ENCODE measurements around the gene LRRC71.

Gene LRRC71

DNA sequence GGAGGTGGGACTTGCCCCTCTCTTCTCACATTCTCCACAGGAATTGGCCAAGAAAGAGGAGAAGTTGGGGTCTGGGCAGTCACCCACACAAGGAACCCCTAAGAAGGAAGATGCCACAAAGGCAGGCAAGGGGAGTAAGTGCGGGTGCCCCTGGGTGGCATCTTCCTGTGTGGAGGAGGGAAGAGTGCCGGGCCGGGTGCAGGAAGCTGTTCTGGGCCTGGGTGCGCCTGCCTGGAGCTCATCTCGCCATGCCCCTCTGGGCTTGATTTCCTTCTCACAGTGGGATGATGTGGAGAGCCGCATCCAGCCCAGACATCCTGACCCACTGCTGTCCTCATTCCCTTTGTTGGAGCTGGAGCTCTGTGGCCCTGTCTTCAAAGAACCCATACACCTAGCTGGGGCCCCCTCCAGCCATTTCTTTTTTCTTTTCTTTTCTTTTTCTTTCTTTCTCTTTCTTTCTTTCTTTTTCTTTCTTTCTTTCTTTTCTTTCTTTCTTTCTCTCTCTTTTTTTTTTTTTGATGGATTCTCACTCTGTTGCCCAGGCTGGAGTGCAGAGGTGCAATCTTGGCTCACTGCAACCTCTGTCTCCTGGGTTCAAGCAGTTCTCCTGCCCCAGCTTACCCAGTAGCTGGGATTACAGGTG, 9.3 kb downstream of the LRRC71 start:
- DNase-seq = no peak

DNA sequence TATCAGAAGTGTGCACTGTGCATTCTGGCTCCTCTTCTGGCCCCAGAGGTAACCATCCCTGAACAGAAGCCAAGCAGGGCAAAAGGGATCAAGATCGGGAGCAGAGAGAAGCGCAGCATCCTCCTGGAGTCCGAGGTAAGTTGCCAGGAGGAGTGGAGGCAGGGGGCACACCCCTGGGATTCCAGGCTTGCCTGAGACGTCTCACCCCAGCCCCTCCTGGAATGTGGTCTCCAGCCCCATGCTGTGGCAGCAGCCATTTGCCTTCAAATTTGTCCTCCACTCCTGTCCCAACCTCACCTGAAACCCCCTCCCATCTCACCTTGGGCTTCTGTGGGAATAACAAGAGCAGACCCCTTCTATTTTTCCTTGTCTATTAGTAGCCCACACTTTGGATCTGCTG, 10.1 kb downstream of the LRRC71 start:
- no peak for DNase-seq

DNA sequence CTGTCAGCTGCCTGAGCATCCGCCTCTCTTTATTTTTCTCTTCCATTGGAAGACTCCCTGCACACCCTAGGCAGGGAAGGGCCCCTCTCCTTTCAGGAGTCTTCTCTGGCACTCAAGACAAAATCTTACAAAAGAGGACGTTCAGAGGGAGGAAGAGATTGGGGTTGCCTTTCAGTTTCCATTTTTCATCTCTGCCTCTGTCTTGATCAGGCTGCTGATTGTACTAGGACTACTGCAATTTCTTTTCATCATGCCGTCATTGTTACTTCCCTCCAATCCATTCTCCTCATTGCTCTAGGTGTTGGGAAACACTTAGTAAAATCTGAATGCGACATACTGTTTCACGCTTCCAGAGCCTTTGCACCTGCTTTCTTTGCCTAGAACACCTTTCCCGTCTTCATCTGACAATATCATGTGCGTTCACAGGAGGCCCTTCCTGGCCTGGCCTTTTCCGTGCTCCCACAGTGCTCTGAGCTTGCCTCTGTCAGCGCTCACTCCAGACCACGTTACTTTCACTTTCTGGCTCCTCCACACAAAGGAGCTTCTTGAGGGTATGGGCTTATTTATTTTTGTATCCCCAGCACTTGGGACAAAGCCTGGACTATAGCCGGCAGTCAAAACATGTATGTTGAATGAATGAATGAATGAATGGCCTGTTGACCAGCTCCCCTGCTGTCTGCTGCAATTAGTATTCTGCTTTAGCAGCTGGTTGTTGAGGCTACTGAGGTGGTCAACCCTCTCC, 10.9 kb downstream of the LRRC71 start:
- no peak for DNase-seq

DNA sequence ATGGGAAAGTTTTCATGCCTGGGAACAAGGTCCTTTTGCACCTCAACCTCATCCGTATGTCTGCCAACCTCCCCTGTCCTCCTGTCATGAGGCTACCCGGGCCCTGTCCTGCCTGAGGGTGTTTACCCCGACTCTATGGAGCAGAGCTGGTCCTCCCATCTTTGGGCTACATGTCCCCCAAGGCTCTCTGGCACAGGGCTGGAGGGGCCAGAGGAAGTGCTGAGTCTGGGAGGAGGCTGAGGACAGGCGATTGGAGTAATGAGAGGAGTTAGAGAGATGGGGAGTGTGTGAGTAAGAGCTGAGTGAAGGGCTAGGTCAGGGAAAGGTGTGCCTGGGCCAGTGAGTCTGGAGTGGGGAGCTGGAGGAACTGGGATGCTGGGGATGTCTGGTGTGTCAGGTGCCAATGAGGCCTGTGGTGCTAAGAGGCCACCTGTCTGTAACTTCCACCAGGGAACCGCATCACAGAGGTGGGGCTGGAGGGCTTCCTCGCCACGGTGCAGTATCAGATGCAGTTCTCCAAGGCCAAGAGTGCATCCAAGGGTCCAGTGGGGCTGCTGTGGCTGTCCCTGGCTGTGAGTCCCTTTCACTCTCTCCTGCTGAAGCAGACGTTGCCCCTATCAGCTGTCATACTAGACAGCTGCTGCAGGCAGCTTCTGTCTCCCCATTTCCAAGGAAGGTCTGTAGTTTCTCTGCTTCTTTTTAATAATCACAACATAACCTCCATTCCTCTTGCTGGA, 11.7 kb downstream of the LRRC71 start:
- no peak for DNase-seq

DNA sequence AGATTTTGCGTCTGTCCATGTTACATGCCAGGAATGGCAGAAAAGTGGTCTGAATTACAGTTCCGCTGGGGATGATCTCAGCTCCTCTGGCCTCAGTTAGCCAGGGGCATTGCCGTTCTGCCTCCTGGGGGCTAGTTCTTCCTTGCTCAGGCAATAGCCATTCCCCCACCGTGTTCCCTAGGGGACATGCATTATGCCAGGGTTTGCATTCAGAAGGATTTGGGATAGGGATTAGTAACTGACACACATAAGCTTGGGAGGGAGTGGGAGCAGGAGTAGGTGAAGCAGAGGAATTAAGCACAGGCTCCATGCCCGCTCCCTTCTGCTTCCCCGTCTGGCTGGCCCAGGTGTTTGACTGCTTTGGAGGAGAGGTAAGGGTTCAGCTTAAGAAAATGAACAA, 12.7 kb downstream of the LRRC71 start:
- no peak for DNase-seq

DNA sequence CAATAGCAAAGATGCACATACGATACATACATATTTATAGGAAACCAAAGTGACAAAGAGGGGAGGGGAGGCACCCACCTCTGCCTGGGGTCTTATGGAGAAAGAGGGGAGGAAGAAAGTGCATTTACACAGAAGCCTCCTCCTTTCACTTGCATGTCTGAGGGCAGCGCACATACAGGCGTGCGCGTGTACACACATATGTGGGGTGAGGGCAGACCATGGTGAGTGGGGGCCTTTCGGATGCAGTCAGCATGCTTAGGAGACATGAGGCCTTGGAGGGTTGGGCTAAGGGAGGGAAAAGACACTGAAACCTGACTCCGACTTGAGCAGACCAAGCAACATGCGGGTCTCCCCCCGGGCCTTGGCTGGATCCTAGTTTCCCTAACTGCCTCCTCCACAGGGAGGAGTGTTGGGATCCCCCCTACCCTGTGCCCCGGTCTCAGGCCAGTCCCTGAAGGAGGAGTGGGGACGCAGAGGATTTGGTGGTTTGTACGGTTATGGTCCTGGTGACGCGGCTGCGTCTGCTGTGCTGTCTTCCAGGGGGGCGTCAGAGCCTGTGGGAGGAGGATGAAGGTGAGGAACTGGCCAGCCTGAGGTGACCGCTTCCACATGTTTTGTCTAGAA, 15.2 kb downstream of the LRRC71 start:
- no peak for DNase-seq

DNA sequence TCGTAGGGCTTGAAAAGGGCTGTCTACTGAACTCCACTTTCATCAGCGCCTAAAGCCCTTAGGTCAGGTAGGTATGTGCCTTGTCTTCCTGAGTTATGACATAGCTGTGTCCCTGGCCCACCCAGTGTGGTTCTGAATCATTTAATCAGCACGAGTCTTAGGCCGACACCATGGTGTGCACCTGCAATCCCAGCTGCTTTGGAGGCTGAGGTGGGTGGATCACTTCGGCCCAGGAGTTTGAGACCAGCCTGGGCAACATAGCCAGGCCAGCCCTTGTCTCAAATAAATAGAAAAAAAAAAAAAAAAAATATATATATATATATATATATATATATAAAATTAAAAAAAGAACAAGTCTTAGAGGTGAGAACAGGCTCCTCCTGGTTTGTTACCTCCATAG, 15.8 kb downstream of the LRRC71 start:
- DNase-seq = no peak

DNA sequence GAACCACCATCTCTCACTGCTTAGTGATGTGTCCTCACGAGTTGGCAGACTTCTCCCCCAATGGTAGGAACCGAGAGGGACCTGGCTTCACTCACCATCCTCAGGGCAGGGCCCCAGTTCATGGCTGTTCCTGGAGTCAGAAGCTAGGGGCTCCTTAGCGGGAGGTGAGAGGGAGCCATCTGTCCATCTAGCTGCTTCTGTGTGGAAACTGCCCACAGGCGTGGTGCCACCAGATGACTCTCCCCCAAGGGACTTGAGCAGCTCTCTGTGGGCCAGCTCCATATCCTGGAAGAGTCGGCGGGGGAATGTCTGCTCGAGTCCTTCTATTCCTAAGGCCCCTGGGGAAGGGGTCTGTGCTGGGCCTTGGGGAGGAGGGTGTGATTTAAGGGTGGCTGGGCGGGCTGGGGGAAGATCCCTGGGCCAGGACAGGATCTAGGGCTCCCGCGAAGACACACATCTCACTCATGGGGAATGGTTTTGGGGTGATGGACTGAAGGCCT, 16.3 kb downstream of the LRRC71 start:
- DNase-seq = no peak

DNA sequence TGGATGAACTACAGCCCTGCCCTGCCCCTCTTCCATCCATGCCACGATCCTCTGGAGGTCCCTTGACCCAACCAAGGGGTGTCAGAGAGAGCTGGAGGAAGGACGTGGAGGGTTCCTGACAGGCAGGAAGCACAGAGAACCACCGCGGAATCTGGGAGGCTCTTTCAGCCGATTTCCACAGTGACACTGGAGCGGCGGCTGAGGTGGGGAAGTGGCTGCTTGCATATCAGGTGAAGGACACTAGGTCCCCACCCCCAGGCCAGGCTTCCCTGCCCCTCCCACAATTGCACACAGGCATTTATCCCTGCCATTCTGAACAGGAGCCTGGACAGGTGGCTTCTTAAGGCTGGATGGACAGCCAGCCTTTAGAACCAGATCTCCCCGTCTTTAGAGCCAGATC, 17.5 kb downstream of the LRRC71 start:
- no peak for DNase-seq

DNA sequence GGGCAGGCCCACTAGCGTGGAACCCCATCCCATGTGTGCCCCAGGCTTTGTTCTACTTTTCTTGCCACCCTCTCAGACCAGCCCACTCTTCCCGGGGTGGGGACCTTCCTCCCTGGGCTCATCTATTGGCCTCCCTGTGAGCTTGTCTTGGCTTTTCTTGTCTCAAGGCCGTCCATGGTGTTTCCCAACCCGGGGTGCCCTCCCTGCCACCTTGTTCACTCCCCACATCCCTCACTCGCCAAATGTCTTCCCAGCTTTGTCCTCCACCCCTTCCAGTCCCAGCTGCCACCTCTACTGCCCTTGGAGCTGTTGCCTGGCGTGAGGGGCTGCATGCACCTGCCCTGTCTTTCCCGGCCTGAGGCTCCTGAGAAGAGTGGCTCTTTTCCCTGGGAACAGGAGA, 18.4 kb downstream of the LRRC71 start:
- DNase-seq = no peak

DNA sequence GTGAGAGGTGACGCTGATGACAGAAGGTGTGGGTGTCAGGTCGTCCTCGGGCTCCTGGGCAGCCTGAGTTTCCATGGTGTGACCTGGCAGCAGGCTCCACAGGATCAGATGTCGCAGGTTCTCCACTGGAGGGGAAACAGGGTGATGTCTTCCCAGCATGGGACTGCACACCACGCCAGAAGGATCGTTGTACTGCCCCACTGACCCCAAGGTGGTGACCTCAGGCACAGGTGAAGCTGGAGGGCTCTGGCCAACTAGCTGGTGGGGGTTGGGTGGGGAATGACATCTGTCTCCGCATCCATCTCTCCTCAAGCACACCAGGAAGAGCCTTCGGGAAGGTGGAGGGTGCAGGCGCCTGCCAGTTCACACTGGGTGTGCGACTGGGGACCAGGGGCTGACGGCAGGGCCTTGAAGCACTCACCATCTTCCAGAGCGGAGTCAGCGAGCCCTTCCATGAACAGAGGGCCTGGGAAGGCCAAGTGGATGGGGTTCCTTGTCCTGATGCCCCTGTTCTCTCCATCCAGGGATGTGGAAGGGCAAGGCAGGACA, 19.4 kb downstream of the LRRC71 start:
- no peak for DNase-seq

DNA sequence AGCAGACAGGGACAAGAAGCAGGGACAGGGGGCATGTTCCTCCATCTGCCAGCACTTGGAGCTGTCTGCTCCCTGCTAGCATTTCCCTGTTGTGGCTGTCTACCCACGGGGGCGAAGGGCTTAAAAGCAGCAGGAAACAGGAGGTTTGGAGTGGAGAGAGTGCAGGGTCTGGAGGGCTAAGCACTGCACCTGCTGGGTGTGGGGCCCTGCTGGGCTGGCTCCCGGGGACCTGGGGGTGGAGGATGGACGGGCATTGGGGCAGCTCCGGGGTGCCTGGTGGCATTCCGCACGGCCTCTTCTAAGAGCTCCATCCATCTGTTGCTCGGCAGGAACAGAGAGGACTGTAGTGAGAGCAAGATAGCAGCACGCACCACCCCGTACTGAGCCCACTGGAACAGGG, 21.2 kb downstream of the LRRC71 start:
- DNase-seq = no peak

DNA sequence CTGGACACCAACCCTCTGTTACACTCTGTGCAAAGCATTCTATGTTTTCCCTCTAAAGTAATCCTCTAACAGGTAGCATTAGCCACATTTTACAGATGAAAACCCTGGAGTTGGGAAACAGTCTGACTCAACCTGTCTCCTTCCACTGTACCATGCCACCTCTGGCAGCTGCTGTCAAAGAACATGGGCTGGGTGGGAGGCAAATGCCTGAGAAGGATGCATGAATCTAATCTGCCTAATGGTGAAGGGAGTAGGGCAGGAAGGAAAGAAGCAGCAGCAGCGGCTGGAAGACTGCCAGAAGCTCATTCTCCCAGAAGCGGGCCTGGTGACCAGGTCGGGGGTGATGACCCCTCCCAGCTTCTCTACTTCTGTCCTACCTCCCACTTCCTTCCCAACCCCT, 21.7 kb downstream of the LRRC71 start:
- no peak for DNase-seq

DNA sequence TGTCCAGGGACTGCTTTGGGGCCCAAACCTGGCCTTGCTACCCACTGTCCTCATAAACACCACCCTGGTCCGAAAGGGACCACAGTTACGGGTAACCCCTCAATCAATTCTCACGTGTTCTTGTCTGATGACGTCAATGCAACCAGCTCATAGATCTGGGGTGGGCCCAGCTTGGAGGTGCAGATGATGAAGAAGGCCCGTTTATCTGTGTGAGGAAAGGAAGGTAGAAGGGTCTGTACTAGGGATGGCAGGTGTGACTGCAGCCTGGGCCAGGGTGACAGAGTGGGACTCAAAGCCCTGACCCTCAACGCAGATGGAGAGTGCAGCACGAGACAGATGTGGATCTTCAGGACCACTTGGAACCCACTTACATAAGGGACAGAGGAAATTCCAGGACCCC, 22.1 kb downstream of the LRRC71 start:
- DNase-seq = no peak

DNA sequence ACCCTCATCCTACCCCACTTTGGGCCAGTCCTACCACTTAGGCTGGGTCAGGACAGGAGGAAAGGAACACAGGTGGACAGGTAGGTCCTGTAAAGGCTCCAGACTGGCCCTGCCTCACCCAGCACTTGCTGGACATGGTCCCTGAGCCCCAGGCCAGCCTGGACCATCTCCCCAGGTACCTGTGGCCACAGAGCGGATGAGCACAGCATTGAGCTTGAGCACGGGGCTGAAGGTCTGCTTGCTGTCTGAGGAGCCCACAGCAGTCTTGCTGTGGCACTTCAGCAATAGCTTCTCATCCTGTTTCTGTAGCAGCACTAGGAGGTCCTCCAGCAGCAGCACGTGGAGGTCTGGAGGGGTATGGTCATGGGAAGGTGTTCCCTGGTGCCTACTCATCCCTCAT, 23.3 kb downstream of the LRRC71 start:
- no peak for DNase-seq

DNA sequence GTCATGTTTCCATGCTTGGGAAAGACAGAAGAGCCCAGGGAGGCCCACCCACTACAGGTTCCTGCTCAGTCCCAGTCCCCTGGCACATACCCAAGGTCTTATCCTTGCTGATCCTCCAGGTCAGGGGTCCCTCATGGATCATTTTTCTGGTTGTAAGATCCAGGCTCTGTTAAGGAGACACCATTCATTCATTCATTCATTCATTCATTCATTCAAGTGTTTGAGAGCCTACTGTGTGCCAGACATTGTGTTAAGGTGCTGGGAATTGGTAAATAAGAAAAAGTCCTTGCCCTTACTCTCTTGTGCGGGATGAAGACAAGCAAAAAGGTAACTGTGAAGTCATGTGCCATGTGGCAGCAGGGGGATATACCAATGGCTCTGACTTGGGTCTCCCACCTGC, 23.8 kb downstream of the LRRC71 start:
- no peak for DNase-seq

DNA sequence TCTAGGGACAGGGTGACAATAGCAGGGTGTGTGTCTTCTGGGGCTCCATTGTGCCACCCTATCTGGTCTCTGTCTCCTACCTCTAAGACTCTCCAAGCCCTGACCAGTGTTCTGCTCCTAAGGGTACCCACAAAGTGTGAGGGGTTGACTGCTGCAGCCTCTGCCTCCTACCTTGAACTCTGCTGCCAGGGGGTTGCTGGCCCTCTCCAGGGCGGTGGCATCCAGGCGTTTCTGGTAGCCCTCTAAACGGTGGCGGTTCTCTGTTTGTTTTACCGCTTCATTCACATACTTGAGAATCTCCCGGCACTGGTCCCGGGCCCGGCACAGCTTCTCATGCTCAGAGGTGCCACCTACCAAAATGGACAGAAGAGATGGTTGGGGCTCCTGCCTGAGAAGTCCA, 24.4 kb downstream of the LRRC71 start:
- DNase-seq = no peak

DNA sequence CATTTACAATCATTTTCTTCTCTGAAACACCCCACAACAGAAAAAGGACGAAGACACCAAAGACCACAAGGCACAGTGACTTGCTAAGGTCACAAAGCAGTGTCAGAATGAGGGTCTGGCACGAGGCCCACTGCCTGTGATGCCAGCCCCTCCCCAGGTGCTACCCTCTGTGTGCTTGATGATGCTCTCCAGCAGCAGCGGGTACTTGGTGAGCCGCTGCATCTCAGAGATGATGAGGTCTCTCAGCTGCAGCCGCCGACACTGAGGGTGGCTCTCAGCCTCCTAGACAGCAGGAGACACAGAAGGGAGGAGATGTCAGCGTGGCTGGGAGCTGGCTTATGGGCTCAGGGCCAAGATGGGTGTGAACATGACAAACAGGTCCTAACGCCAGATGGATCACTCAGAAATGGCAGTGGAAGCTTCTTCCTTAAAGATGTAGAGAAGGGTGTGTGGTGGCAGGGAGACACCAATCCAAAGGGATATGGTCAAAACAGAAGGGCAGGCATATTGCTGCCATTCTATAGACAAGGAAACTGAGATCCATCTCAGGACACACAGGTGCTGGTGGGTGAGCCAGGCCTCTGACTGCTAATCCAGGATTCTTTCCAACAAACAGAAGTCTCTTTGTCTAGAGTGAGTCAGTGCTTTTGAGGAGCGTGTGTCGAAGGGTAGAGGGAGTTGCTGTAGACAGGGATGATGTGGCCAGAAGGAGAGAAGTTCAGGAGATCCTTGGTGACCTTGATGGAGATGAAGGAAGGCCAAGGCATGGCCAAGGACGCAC, 25.6 kb downstream of the LRRC71 start:
- no peak for DNase-seq

DNA sequence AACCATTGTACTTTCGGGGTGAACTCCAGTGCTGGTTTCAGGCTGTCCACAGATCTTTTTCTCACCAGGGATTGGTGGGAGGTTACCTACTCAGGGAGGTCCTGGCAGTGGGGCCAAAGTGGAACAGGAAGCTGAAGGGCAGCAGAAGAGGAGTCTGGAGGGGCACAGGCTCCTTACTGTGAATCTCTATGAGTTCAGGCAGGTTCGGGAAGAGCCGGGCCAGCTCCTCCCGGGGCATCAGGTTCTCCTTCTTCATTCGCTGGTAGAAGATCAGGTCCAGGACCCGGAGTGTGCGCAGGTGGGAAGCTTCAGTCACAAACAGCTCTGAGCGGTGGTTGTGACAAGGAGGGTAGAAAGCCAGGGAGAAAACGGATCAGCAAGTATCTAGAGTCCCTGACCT, 26.7 kb downstream of the LRRC71 start:
- DNase-seq = no peak

DNA sequence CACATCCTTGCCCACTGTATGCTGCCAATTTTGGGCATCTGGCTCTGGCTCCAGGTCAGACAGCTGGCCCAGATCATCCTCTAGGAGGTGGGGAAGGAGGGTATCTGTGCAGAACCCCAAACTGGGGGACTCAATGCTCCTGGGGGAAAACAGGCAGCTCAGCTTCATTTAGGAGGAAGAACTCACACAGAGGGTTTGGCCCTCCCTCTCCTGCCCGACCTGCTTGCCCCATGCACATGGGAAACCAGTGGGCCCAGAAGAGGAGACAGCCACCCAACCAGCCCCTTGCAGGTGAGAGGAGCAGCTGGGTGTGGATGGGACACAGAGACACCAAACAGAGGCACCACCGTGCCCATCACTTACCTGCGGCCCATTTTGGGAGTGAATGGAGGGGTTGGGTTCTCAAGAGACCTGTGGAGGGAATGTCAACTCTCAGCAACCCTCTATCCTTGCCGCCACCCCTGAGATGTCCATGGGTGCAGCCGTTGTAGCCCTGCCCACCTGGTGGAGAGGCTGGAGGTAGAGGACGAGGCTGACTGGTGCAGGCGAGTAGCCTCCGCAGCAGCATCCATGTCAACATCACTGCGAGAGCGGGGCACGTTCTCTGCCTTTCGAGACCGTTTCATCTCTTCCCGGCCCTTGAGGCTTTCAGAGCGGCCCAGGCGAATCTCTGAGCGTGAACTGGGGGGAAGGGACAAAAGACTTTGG, 27.5 kb downstream of the LRRC71 start:
- no peak for DNase-seq

DNA sequence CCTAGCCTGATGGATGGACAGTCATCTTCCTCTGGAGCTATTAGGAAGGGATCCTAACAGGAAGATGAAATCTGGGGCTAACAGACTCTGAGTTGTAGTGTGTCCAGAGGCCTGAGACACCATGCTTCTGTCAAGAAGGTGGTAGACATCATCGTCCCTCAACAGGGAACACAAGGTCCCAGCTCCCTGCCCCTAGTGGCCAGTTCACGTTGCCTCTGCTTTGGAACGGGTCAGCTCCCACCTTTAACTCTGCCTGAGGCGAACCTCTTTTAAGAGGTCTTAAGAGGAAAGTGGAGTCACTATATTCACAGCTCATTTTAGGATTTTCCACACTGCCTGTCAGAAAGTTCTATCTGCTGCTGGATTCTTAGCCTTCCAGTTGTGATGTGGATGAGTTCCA, 28.3 kb downstream of the LRRC71 start:
- DNase-seq = no peak

DNA sequence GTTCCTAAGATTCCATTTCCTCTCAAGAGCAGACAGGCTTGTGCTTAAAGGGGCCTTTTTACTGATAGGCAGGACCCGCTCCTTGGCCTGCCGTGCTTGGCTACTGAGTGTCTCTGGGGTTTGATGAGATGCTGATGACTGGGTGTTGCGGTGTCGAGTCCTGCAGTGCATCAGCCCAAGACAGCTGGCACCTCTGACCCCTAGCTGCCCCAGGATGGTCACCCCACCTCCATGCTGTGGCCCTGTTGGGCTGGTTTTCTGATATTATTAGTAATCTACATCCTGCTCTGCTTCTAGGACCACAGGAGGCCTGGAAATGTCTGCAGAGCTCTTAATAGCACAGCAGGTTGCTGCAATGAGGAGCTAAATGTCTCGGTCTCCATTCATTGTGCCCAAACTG, 28.7 kb downstream of the LRRC71 start:
- DNase-seq = no peak
